Common myeloid progenitor, CD34-positive (primary cell): Measurements from ENCODE around the gene OTUD7B.

Experiments
- CTCF ChIA-PET: fragments of 350-600 bp; sonication (Branson Sonifier 250); formaldehyde crosslinking; loops from one replicate; lab custom pipeline; 2021; ENCODE audit warnings: antibody characterized with exemption; lab: Charles Lee
- POLR2A ChIA-PET: fragments of 350-600 bp; sonication (Branson Sonifier 250); formaldehyde crosslinking; loops from one replicate; lab custom pipeline; 2021; ENCODE audit warnings: antibody characterized with exemption; lab: Charles Lee
- DNase-seq, 3 donors: peaks; one replicate each; pipeline versions ENCODE4 v3.0.0 to v3.0.0-alpha.2; 2013
- H3K27ac ChIP-seq, 2 experiments: 1 replicate in 1 of 2; 2 replicates in 1 of 2; pipeline ENCODE4 v1.7.0; 2013; ENCODE audit warnings: inconsistent platforms in 2 of 2, low read length in 2 of 2, mild to moderate bottlenecking in 2 of 2, low read depth in 1 of 2, moderate library complexity in 1 of 2; ENCODE audit not compliant: severe bottlenecking in 2 of 2, insufficient read depth in 1 of 2, poor library complexity in 1 of 2
- H3K27me3 ChIP-seq, 5 experiments: replicated peaks in 2 of 5; 1 replicate in 3 of 5; 2 replicates in 2 of 5; pipeline versions ENCODE4 v1.6.1 to v1.7.0; 2013; ENCODE audit warnings: low read length in 4 of 5, mild to moderate bottlenecking in 2 of 5, moderate library complexity in 2 of 5, inconsistent platforms in 1 of 5; ENCODE audit not compliant: insufficient read depth in 5 of 5, control insufficient read depth in 4 of 5
- H3K36me3 ChIP-seq, 4 experiments: 1 replicate in 2 of 4; 2 replicates in 2 of 4; pipeline versions ENCODE4 v1.6.1 to v1.7.0; 2013; ENCODE audit warnings: low read length in 3 of 4, control low read depth in 1 of 4, mild to moderate bottlenecking in 1 of 4; ENCODE audit not compliant: control insufficient read depth in 4 of 4, insufficient read depth in 4 of 4
- H3K4me1 ChIP-seq, 4 experiments: 1 replicate in 3 of 4; 2 replicates in 1 of 4; pipeline versions ENCODE4 v1.6.1 to v1.7.1; 2013; ENCODE audit warnings: low read length in 3 of 4, mild to moderate bottlenecking in 3 of 4, control low read depth in 1 of 4, inconsistent platforms in 1 of 4, moderate library complexity in 1 of 4; ENCODE audit not compliant: control insufficient read depth in 4 of 4, insufficient read depth in 4 of 4; ENCODE audit errors: control extremely low read depth in 1 of 4
- H3K4me3 ChIP-seq, 7 experiments: 1 replicate in 4 of 7; 2 replicates in 3 of 7; pipeline versions ENCODE4 v1.5.1 to v1.7.0; 2013; ENCODE audit warnings: mild to moderate bottlenecking in 7 of 7, low read length in 6 of 7, moderate library complexity in 6 of 7, inconsistent platforms in 2 of 7, low read depth in 2 of 7, control low read depth in 1 of 7; ENCODE audit not compliant: insufficient read depth in 4 of 7, control insufficient read depth in 1 of 7; ENCODE audit errors: extremely low read depth in 1 of 7
- H3K9me3 ChIP-seq, 5 experiments: 1 replicate in 4 of 5; 2 replicates in 1 of 5; pipeline versions ENCODE4 v1.6.1 to v1.7.1; 2013; ENCODE audit warnings: low read length in 4 of 5, mild to moderate bottlenecking in 2 of 5, inconsistent platforms in 1 of 5, low read depth in 1 of 5, moderate library complexity in 1 of 5; ENCODE audit not compliant: control insufficient read depth in 4 of 5, insufficient read depth in 2 of 5; ENCODE audit errors: control extremely low read depth in 1 of 5
- WGBS: methylation state at CpG from one replicate; pipeline ENCODE4 v1.1.5; 2013; ENCODE audit not compliant: insufficient coverage; 5-methylcytosine and 5-hydroxymethylcytosine counted together

OTUD7B gene

DNA sequence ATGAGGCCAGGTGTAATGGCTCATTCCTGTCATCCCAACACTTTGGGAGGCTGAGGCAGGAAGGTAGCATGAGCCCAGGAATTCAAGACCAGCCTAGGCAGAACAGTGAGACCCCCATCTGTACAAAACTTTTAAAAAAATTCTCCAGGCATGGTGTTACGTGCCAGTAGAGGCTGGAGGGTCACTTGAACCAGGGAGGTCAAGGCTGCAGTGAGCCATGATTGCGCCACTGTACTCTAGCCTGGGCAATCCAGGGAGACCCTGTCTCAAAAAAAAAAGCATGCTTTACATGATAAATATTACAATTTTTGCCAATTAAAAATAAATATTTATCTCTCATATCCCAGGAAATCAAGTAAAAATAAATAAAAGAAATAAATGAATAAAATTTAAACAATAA is 39.4 kb upstream of the OTUD7B start:
- ChIA-PET CTCF (interaction anchor here (0.5 to 2.6 kb wide), 7 partner anchors 13 to 419 kb away, joined by 3 to 14 read pairs (median 3); no protein-coding TSS in a partner anchor), POLR2A (interaction anchor here (1.0 kb wide), 1 partner anchor 163 kb away, joined by 5 read pairs; a partner anchor contains a TSS)
- no peak for DNase-seq
- WGBS, result 100% methylated on average over 1 of the region's 2 CpGs
- no peak overlapping the region for H3K27ac ChIP-seq
- H3K27me3 ChIP-seq, result no peaks in the 10 kb centered on the region
- no peaks in the 10 kb centered on the region for H3K36me3 ChIP-seq
- H3K4me1 ChIP-seq, result peaks cover 0 to 18% (median 7%) of the 10 kb centered on the region in 4 experiments
- H3K9me3 ChIP-seq, result no peaks in the 10 kb centered on the region
- H3K4me3 ChIP-seq, result no peak overlapping the region

DNA sequence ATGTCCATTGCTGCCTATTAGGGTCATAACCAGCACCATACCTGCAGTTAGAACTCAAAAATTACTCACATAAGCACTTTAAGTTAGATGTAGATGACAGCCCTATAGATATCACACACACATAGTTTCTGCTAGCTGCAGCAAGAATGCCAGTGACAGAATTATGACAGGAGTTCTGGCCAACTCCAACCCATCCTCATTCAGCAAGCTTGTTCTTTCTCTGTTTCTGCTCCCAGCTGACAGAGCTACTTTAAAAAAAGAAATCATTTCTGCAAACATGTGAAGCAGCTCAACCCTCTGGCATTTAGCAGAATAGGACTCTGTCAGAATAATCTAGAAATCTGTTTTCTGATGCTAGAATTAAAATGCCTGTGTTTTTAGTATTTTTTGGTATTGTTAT is 23.8 kb upstream of the OTUD7B start:
- H3K27ac ChIP-seq, result no peak overlapping the region
- peaks cover 0 to 2% (median 0%) of the 10 kb centered on the region in 5 experiments for H3K27me3 ChIP-seq
- H3K4me3 ChIP-seq, result no peak overlapping the region
- ChIA-PET CTCF (interaction anchor here (1.3 to 1.4 kb wide), 2 partner anchors 8 to 34 kb away, joined by 3 read pairs; no protein-coding TSS in a partner anchor), POLR2A (no interaction called here)
- H3K36me3 ChIP-seq, result no peaks in the 10 kb centered on the region
- H3K9me3 ChIP-seq, result no peaks in the 10 kb centered on the region
- no peak for DNase-seq
- no peaks in the 10 kb centered on the region for H3K4me1 ChIP-seq

DNA sequence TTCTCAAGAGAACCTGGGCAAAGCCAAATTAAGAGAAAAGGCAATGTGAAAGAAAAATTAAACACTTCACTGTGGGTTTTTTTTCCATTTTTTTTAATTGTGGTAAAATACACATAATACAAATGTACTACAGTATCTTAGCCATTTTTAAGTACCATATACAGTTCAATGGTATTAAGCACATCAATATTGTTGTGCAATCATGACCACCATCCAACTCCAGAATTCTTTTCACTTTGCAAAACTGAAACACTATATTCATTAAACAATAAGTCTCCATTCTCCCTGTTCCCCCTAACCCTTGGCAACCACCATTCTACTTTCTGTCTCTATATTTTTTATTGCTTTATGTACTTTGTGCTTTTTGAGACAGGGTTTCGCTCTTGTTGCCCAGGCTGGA is 17.8 kb upstream of the OTUD7B start:
- no peaks in the 10 kb centered on the region for H3K4me1 ChIP-seq
- POLR2A ChIA-PET, result no interaction called here
- H3K27ac ChIP-seq, result no peak overlapping the region
- H3K4me3 ChIP-seq, result no peak overlapping the region
- no peak for DNase-seq
- no peaks in the 10 kb centered on the region for H3K9me3 ChIP-seq
- 100% methylated on average over 1 of the region's 1 CpG for WGBS
- H3K36me3 ChIP-seq, result no peaks in the 10 kb centered on the region
- H3K27me3 ChIP-seq, result peaks cover 0 to 6% (median 0%) of the 10 kb centered on the region in 5 experiments
- CTCF ChIA-PET, result no interaction called here

DNA sequence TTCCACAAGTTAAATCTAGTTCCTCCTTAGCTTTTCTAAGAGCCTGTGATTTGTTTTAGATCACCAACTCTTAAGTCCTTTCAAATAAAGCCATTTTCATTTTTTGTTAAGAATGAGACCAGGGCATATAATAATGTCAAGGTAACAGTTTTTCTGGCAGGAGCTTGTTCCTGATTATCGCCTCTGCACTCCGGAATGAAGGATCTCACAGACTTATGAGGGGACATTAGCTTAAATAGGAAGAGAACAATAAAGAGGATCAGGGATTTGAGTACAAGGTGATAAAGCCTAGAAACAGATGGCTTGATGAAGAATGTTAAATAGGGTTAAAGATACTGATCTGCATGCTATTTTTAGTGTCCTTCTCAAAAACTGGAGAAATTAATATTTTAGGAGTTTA is 13.6 kb upstream of the OTUD7B start:
- Histone ChIP-seq H3K27me3 (peaks cover 0 to 9% (median 0%) of the 10 kb centered on the region in 5 experiments), H3K36me3 (no peaks in the 10 kb centered on the region), H3K27ac (no peak overlapping the region), H3K4me3 (no peak overlapping the region), H3K9me3 (no peaks in the 10 kb centered on the region), H3K4me1 (no peaks in the 10 kb centered on the region)
- POLR2A ChIA-PET, result no interaction called here
- CTCF ChIA-PET, result interaction anchor here (0.7 to 2.1 kb wide), 3 partner anchors 18 to 62 kb away, joined by 3 to 7 read pairs (median 3); no protein-coding TSS in a partner anchor
- no peak for DNase-seq
- 100% methylated on average over 2 of the region's 2 CpGs for WGBS

DNA sequence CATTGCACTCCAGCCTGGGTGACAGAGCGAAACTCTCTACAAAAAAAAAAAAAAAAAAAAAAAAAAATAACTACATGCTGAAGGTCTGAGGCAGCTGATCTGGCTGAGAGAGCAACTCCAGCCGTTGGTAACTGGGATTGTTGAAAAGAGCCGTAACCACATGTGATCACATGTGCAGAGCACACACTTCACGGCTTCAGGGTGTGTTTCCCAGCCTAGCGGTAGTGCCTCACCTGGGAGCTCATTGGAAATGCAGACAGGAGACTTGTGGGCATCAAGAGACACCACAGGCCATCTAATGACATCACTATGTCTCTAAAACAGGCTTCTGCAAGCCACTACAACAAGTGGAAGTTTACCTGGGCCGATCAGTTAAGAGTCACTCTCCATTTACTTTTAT is 11.8 kb upstream of the OTUD7B start:
- H3K36me3 ChIP-seq, result no peaks in the 10 kb centered on the region
- peaks cover 0 to 9% (median 4%) of the 10 kb centered on the region in 5 experiments for H3K27me3 ChIP-seq
- H3K4me3 ChIP-seq, result no peak overlapping the region
- ChIA-PET POLR2A (no interaction called here), CTCF (interaction anchor here (0.7 to 1.2 kb wide), 2 partner anchors 14 to 15 kb away, joined by 3 to 4 read pairs; no protein-coding TSS in a partner anchor)
- DNase-seq, result no peak
- no peaks in the 10 kb centered on the region for H3K4me1 ChIP-seq
- H3K27ac ChIP-seq, result no peak overlapping the region
- 88% methylated on average over 4 of the region's 6 CpGs for WGBS
- H3K9me3 ChIP-seq, result no peaks in the 10 kb centered on the region

DNA sequence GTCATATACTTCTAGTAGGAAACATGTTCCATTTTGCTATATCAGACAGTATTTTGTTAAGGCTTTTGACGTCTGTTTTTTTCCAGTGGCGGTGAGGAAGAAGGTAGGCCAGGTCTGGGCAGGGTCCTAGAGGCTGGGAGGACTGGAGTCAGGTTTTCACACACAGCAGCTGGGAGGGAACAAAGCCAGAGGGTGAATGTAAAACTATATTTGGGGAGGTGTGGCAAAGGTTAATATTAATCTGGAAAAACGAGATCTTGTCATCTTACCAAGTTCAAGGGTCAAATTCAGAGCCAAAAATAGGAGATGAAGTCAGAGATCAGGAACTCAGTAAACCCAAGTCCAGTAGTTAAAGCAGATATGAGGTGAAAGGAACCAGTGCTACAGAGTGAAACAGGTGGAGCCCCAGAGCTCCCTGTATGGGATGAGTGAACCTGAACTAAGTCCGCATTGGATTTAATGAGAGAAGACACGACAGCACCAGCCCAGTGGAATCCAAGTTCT is 10.7 kb upstream of the OTUD7B start:
- no peak for DNase-seq
- ChIA-PET POLR2A (no interaction called here), CTCF (interaction anchor here (1.2 to 1.4 kb wide), 2 partner anchors 13 to 31 kb away, joined by 3 to 4 read pairs; no protein-coding TSS in a partner anchor)
- Histone ChIP-seq H3K27me3 (peaks cover 0 to 7% (median 4%) of the 10 kb centered on the region in 5 experiments), H3K4me3 (no peak overlapping the region), H3K27ac (no peak overlapping the region), H3K9me3 (no peaks in the 10 kb centered on the region), H3K36me3 (no peaks in the 10 kb centered on the region), H3K4me1 (no peaks in the 10 kb centered on the region)
- whole genome bisulfite sequencing, result 98% methylated on average over 5 of the region's 5 CpGs

DNA sequence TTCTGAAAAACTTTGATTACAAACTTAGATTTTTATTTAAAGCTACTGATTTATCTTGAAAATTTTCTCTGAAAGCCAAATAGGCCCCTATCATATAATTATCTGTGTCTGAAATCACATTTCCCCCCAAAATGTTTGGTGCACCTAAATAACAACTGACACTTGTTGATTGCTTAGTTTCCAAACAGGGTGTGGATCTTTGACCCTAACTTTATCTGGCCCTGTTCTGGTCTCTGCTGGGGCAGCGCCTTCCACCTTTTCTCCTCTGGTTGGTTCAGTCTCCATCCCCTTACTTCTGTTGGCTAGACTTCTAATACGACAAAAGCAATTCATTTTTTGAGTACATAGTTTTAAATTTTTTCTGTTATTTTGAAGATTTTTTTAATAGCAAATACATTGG is 10.2 kb upstream of the OTUD7B start:
- CTCF ChIA-PET, result interaction anchor here (1.4 kb wide), 1 partner anchor 31 kb away, joined by 3 read pairs; no protein-coding TSS in a partner anchor
- WGBS, result 100% methylated on average over 1 of the region's 2 CpGs

More for the DNA sequence above, 10.2 kb upstream of the OTUD7B start:
- H3K36me3 ChIP-seq, result no peaks in the 10 kb centered on the region
- H3K4me1 ChIP-seq, result no peaks in the 10 kb centered on the region
- H3K4me3 ChIP-seq, result no peak overlapping the region
- no peak overlapping the region for H3K27ac ChIP-seq
- POLR2A ChIA-PET, result no interaction called here
- no peaks in the 10 kb centered on the region for H3K9me3 ChIP-seq
- peaks cover 0 to 7% (median 4%) of the 10 kb centered on the region in 5 experiments for H3K27me3 ChIP-seq
- no peak for DNase-seq
